PC-3 (cell line): ENCODE measurements around the gene CNN1. TPM values are rescaled to one million over a fixed set of nuclear protein-coding genes. Genes with fewer than 3 reads are reported as not detected.

Experiments
- ATAC-seq: fragments of 200-7000 bp; cut with Tn5 transposase; 2 replicates; pipeline ENCODE4 v1.9.1; 2020; ENCODE audit warnings: mild to moderate bottlenecking, moderate library complexity
- BruUV-seq: library from RNA; stranded (reverse); fragments of 400-500 nt; replicated peaks from 2 replicates; lab custom pipeline; 2021; lab: Mats Ljungman, UMichigan
- CTCF ChIA-PET: fragments of 300-600 bp; sonication (Branson Sonifier 250); formaldehyde crosslinking; loops from one replicate; lab custom pipeline; 2022; ENCODE audit warnings: antibody characterized with exemption; lab: Charles Lee
- POLR2A ChIA-PET: fragments of 300-600 bp; sonication (Branson Sonifier 250); formaldehyde crosslinking; loops from one replicate; lab custom pipeline; 2022; ENCODE audit warnings: antibody characterized with exemption; ENCODE audit not compliant: unreplicated experiment; lab: Charles Lee
- DNase-seq: peaks from one replicate; pipeline ENCODE4 v3.0.0-alpha.2; 2015
- H2AFZ ChIP-seq: fragments of 300-600 bp; sonication (generic); 2 replicates; pipeline ENCODE4 v1.6.0; 2016; ENCODE audit warnings: antibody characterized with exemption, low read length
- H3F3A ChIP-seq: fragments of 300-600 bp; sonication (generic); one replicate; pipeline ENCODE4 v1.6.0; 2017; ENCODE audit warnings: antibody characterized with exemption, low read length, control low read depth, mild to moderate bottlenecking; ENCODE audit not compliant: unreplicated experiment
- H3K27ac ChIP-seq: fragments of 300-600 bp; sonication (generic); 2 replicates; pipeline ENCODE4 v1.5.1; 2016; ENCODE audit warnings: mild to moderate bottlenecking, low read length
- H3K27me3 ChIP-seq: fragments of 300-600 bp; sonication (generic); 2 replicates; pipeline ENCODE4 v1.6.1; 2016; ENCODE audit warnings: low read length, mixed read lengths
- H3K36me3 ChIP-seq: fragments of 300-600 bp; sonication (generic); 2 replicates; pipeline ENCODE4 v1.6.1; 2016; ENCODE audit warnings: low read depth, mixed run types, low read length, mixed read lengths
- H3K4me1 ChIP-seq: fragments of 300-600 bp; sonication (generic); 2 replicates; pipeline ENCODE4 v1.5.1; 2016; ENCODE audit warnings: low read length; ENCODE audit not compliant: insufficient read depth
- H3K4me2 ChIP-seq: fragments of 300-600 bp; sonication (generic); 2 replicates; pipeline ENCODE4 v1.6.0; 2016; ENCODE audit warnings: low read length
- H3K4me3 ChIP-seq: fragments of 300-600 bp; sonication (generic); 2 replicates; pipeline ENCODE4 v1.5.1; 2016; ENCODE audit warnings: mild to moderate bottlenecking, low read length, mixed read lengths
- H3K79me2 ChIP-seq: fragments of 300-600 bp; sonication (generic); 2 replicates; pipeline ENCODE4 v1.6.1; 2017; ENCODE audit warnings: low read length, mixed read lengths
- H3K9ac ChIP-seq: fragments of 300-600 bp; sonication (generic); 2 replicates; pipeline ENCODE4 v1.6.0; 2016; ENCODE audit warnings: mild to moderate bottlenecking, low read length
- H3K9me2 ChIP-seq: fragments of 300-600 bp; sonication (generic); replicated peaks from 2 replicates; pipeline ENCODE4 v1.6.1; 2016; ENCODE audit warnings: mixed run types, low read length, mixed read lengths
- H3K9me3 ChIP-seq: fragments of 300-600 bp; sonication (generic); 2 replicates; pipeline ENCODE4 v1.6.1; 2016; ENCODE audit warnings: low read length, mixed read lengths
- H4K20me1 ChIP-seq: fragments of 300-600 bp; sonication (generic); 2 replicates; pipeline ENCODE4 v1.6.1; 2016; ENCODE audit warnings: low read length, mixed read lengths
- CTCF ChIP-seq: fragments of 300-600 bp; sonication (generic); conservative IDR thresholded peaks from 2 replicates; pipeline ENCODE4 v1.5.1; 2017; ENCODE audit warnings: antibody characterized with exemption, low read depth, mild to moderate bottlenecking, low read length
- EZH2 ChIP-seq: fragments of 300-600 bp; sonication (generic); IDR thresholded peaks from one replicate; pipeline ENCODE4 v1.6.1; 2017; ENCODE audit warnings: antibody characterized with exemption, mild to moderate bottlenecking, low read length; ENCODE audit not compliant: unreplicated experiment
- EZH2phosphoT487 ChIP-seq: fragments of 300-600 bp; sonication (generic); IDR thresholded peaks from 2 replicates; pipeline ENCODE4 v1.6.1; 2018; ENCODE audit warnings: mild to moderate bottlenecking, antibody characterized with exemption, low read length, borderline replicate concordance
- intact Hi-C: fragments of 100-400 bp; cut with micrococcal nuclease; formaldehyde crosslinking; loops from 2 replicates; pipeline ENCODE4 v1.9.0; 2023
- total RNA-seq: library from RNA; depleted of rRNA; stranded (reverse); fragments of >200 nt; gene quantifications from 2 replicates; pipeline ENCODE4 v1.2.3, GENCODE V29; 2014

Gene CNN1
- total RNA-seq, 1 experiment from 2014 or later, result 0.77 TPM

DNA sequence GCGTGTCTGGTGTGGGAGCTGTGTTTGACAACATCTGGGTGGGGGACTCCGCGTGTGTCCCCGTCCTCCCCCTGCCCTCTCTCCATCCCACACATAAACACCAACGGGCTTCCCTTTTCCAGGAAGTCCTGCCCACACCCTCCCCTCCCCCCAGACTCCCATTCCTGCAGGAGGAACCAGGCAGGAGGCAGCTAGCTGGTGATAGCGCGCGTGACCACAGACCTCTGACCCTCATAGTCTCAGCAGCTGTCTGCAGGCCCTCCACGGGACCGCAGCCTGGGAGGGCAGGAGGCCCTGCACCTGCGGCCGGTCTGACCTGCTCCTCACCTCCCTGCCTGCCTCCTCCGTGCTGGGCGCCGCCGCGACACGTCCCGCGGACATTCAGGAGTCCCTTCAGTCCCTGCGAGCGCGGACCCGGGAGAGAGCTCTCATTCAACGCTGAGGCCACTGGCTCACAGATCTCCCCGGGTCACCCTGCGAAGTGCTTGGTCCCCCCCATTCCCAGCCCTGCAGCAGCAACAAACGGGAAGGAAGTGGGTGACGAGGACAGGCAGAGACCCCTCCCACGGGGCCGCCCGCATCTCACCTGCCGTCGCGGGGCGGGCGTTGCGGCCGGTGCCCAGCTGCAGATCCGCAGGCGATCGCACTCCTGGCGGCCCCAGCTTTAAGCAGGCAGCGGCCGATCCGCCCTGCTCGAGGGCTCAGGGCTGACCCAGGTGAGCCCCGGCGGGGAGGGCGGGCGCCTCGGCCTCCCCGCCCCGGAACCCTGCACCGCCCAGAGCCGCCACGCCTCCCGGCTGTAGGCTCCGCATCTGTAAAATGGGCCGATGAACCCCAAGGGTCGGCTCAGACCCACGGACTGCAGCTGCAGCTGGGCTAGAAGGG, 39.8 kb downstream of the CNN1 start:
- H3F3A ChIP-seq, result no peaks in the 10 kb centered on the region
- no peaks in the 10 kb centered on the region for H3K4me1 ChIP-seq
- no TSS peak for BruUV-seq
- DNase-seq (no peak), ATAC-seq (no peak)
- no peak overlapping the region for H3K9ac ChIP-seq
- no peak overlapping the region for H2AFZ ChIP-seq
- H4K20me1 ChIP-seq, result no peaks in the 10 kb centered on the region
- H3K36me3 ChIP-seq, result no peaks in the 10 kb centered on the region
- no peaks in the 10 kb centered on the region for H3K27me3 ChIP-seq
- no peak overlapping the region for H3K27ac ChIP-seq
- intact Hi-C loops, result no loop called here
- no peak for TF ChIP-seq CTCF
- no peak for TF ChIP-seq EZH2
- TF ChIP-seq EZH2phosphoT487, result no peak
- H3K4me2 ChIP-seq, result no peak overlapping the region
- ChIA-PET POLR2A (no interaction called here), CTCF (no interaction called here)
- H3K4me3 ChIP-seq, result no peak overlapping the region
- no peaks in the 10 kb centered on the region for H3K79me2 ChIP-seq
- H3K9me2 ChIP-seq, result no peaks in the 10 kb centered on the region
- H3K9me3 ChIP-seq, result no peaks in the 10 kb centered on the region

- CTCF ChIA-PET, result no interaction called here
- Histone ChIP-seq H3K27me3 (no peaks in the 10 kb centered on the region), H3K9me3 (no peaks in the 10 kb centered on the region), H3K4me1 (no peaks in the 10 kb centered on the region), H2AFZ (no peak overlapping the region), H3K9me2 (no peaks in the 10 kb centered on the region), H3K4me2 (no peak overlapping the region), H3F3A (no peaks in the 10 kb centered on the region), H3K27ac (no peak overlapping the region), H4K20me1 (no peaks in the 10 kb centered on the region), H3K4me3 (no peak overlapping the region), H3K36me3 (no peaks in the 10 kb centered on the region), H3K9ac (no peak overlapping the region), H3K79me2 (no peaks in the 10 kb centered on the region)
- ATAC-seq (no peak), DNase-seq (no peak)
- BruUV-seq, result no TSS peak
- TF ChIP-seq EZH2 (no peak), CTCF (no peak), EZH2phosphoT487 (no peak)
- POLR2A ChIA-PET, result no interaction called here
- intact Hi-C loops, result no loop called here
These were observed 41.5 kb downstream of the CNN1 start for GRCh38 chr19:11580116-11580515.

- Histone ChIP-seq H3K4me2 (no peak overlapping the region), H3K9me3 (no peaks in the 10 kb centered on the region), H3K9me2 (no peaks in the 10 kb centered on the region), H3K4me1 (no peaks in the 10 kb centered on the region), H2AFZ (no peak overlapping the region), H4K20me1 (no peaks in the 10 kb centered on the region), H3K27ac (no peak overlapping the region), H3K9ac (no peak overlapping the region), H3K79me2 (no peaks in the 10 kb centered on the region), H3K27me3 (no peaks in the 10 kb centered on the region), H3K36me3 (no peaks in the 10 kb centered on the region), H3F3A (no peaks in the 10 kb centered on the region), H3K4me3 (no peak overlapping the region)
- ChIA-PET CTCF (no interaction called here), POLR2A (no interaction called here)
- ATAC-seq, result no peak
- TF ChIP-seq EZH2phosphoT487, result no peak
- TF ChIP-seq CTCF, result no peak
- TF ChIP-seq EZH2, result no peak
- no peak for DNase-seq
- no TSS peak for BruUV-seq
- intact Hi-C loops, result no loop called here
These were observed 43.1 kb downstream of the CNN1 start for GRCh38 chr19:11581740-11582139.
